GM21528 (cell line): ENCODE data around the gene NAP1L4.

Source experiments
- ATAC-seq: cut with Tn5 transposase; IDR thresholded peaks from one replicate; pipeline ENCODE4 v1.9.1; 2021; ENCODE audit warnings: mild to moderate bottlenecking, moderate library complexity; ENCODE audit not compliant: unreplicated experiment, low FRiP score

Gene NAP1L4

DNA sequence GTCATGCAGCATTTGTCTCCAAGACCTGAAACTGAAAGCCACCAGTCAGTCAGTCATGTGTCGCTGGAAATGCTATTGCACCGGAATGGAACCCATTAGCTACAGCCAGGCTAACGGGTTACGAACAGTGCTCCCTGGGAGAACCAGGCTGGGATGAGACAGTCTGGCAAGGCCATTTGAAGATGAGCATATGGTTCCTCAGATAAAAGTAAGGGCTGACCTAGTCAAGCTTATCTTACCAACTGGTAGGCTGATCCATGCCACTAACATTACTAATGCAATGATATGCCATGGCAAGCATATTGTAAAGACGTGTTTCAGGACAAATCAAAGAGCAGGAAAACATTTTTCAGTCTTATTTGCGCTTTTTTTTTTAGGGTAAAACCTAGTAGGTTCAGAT, 28.4 kb downstream of the NAP1L4 start:
- no peak for ATAC-seq

GRCh38 chr11:2963112-2963754, 28.9 kb downstream of the NAP1L4 start:
- ATAC-seq, result no peak

DNA sequence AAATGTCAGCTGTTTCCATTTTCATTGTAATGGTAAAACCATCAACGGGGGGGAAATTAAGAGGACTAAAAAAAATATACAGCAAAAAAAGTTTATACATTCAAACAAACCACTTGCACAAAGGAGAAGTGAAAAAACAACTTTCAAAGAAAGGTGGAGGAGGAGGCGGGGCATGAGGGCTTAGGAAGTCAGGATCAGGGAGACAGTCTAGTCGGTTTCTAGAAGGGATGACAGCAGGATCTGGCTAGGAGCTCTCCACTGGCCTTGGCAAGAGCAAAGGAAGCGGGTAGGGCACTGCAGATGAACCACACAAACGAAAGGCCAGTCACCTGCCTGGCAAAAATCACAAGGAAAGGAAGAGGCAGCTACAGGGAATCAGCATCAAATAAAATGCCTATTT, 31.0 kb downstream of the NAP1L4 start:
- ATAC-seq, result no peak

DNA sequence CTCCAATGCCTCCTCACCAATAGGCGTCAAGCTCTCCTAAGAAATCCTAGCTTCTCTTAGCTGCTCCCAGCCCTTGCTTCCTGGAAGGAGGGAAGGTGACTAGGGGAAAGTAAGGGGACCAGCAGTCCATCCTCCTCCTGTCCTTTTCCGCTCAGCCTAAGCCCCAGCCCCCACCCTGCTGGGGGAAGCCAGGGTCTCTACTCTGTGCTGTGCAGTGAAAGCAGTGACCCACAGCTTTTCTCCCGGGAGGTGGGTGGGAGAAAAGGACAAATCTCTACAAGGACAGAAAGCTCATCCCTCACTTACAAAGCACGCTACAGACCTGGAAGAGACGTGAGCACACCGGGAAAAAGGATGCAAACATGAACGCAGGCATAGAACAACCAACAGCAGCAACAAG, 32.0 kb downstream of the NAP1L4 start:
- ATAC-seq, result no peak

GRCh38 chr11:2958251-2958650, 33.9 kb downstream of the NAP1L4 start:
- ATAC-seq, result no peak

- ATAC-seq, result no peak
Measured at GRCh38 chr11:2955906-2956476, 36.1 kb downstream of the NAP1L4 start.

DNA sequence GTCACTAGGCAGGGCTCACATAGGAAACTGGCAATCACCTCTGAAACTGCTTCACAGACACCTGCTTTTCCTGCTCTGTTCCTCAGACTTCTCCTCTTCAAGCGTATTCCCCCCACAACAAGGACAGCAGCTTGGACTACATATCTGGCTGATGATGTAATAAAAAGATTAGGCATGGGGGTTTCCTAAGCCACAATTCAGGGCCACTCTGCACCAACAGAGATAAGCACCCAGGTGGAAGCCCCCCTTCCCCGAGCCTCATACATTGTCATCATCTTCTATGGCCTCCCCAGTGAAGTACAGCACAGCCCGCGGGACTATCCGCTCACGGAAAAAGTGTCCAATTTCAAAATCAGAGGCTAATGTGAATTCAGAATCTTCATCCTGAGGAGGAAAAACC, 37.9 kb downstream of the NAP1L4 start:
- no peak for ATAC-seq

- ATAC-seq, result no peak
Measured at GRCh38 chr11:2952290-2952689, 39.8 kb downstream of the NAP1L4 start.

GRCh38 chr11:2951231-2952110, 40.7 kb downstream of the NAP1L4 start:
- no peak for ATAC-seq

GRCh38 chr11:2950825-2951224, 41.3 kb downstream of the NAP1L4 start:
- no peak for ATAC-seq

GRCh38 chr11:2949920-2950319, 42.2 kb downstream of the NAP1L4 start:
- ATAC-seq, result no peak

GRCh38 chr11:2947744-2948143, 44.4 kb downstream of the NAP1L4 start:
- ATAC-seq, result no peak

DNA sequence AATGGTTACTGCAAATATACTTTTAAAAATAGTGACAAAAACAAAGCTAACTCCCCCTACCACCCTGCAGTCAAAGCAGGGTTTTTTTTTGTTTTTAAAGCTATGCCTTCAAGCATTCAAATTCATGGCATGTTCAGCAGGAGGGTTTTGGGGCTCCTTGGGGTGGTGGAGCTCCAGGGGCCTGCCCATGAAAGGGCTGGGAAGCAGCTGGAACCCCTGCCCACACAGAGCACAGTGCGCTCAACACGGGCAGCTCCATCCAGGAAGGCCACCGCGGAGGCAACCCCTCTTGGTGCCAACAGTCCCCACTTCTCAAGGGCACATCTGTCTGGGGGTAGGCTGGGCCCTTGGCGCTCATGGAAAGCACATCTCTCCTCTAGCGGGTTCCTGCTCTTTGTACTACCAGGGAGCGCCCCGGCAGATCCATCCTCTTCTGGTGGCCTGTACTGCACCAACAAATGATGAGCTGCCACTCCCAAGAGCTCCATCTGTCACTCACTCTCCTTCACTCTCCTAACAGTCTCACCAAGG, 46.3 kb downstream of the NAP1L4 start:
- no peak for ATAC-seq

DNA sequence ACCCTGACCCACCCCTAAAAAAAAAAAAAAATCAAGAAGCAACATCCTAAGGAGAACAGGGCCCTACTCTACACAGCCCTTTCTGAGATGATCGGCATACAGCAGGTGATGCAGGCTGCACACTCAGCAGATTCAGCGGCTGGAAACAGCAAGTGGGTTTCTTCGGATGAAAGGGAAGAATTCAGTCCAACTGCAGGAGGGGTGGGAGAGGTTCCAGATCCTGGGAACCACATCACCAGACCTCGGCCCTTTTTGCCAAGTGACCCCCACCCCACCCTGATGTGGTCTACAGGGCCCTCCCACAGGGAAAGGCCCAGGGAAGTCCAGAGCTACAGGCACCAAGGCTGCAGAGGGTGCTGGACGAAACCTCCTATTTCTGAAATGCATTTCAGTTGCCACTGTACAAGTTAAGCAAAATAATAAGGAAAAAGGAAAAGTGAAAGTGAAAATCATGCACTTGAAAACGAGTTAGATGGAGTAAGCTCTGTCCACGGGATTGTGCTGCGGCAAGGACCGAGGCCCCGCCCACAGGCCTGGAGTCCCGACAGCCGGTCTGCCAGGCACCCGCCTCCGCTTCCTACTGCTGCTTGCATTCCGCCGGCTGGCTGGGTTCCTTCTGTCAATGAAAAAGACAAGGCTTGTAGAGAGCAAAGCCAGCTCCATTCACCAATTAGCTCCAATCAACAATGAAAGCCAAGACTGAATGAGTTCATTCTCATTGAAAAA, 46.9 kb downstream of the NAP1L4 start:
- ATAC-seq, result no peak

- ATAC-seq, result no peak
Measured at GRCh38 chr11:2944530-2944929, 47.6 kb downstream of the NAP1L4 start.

DNA sequence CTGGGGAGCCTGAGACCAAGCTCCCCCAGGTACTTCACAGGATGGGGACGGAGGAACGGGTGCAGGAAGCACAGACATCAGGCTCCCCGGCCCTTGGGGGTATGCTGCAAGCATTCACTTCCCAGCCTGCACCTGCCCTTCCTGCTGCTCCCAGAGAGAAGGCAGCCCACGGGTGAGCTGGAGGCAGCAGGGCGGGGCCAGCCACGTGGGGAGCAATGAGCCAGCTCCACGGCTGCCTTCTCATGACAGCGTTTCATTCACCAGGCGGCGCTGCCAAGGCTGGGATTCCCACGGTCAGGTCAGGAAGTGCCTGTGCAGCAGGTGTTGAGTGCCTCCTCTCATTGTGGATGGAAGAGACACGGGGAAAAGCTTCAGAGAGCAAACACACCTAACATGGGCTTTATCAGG, 48.4 kb downstream of the NAP1L4 start:
- no peak for ATAC-seq

DNA sequence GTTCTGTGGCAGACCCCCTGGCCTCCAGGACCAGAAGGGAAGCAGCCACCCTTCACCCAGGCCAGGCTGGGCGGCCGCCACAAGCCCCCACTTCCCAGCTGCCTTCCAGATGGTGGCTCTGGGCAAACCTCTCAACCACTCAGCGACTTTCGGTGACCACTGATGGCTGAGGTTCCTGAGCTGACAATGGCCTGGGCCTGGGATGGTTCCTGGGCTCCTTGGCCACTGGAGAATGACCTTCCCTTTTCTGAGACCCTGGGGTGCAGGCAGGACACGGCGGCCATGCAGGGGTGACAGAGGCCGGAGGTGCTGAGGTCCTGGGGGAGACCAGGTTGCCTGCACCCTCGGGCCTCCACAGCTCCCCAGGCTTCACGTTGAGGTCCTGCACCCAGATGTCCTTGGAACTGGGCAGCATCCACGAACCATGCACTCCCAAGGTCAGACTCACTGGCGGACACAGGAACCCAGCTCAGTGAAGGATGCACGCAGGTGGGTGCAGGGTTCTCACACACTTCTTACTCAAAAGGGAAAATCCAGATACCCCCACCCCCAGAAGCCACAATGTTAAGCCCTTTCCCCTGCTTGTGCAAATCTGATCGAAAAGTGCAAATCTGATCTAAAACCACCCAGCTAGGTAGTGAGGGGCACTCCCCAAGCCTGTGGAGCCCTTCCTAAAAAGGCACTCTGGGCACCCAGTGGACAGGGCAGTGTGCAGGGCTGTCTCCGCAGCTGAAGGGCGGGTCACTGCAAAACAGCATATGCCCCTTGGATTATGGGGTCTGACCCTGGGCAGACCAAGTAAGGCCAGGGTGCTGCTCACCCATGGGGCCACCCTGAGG, 49.0 kb downstream of the NAP1L4 start:
- no peak for ATAC-seq

DNA sequence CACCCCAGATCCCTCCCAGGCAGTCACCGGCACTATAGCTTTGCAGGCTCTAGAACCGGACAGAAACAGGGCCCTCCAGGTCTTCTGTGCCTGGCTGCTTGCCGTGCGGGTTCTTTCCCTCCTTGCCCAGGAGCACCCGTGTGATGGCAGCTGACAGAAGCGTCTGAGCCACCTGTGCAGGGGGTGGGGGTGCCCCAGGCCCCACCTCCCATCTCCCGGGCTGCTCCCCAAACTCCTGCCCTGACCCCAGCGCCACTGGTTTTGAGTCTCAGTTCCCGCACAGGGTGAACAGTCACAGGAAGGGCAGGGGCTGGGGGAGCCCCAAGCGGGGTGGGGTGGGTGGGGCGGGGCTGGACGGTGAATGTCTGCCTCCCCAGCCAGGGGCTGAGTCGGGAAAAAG, 49.7 kb downstream of the NAP1L4 start:
- ATAC-seq, result no peak

DNA sequence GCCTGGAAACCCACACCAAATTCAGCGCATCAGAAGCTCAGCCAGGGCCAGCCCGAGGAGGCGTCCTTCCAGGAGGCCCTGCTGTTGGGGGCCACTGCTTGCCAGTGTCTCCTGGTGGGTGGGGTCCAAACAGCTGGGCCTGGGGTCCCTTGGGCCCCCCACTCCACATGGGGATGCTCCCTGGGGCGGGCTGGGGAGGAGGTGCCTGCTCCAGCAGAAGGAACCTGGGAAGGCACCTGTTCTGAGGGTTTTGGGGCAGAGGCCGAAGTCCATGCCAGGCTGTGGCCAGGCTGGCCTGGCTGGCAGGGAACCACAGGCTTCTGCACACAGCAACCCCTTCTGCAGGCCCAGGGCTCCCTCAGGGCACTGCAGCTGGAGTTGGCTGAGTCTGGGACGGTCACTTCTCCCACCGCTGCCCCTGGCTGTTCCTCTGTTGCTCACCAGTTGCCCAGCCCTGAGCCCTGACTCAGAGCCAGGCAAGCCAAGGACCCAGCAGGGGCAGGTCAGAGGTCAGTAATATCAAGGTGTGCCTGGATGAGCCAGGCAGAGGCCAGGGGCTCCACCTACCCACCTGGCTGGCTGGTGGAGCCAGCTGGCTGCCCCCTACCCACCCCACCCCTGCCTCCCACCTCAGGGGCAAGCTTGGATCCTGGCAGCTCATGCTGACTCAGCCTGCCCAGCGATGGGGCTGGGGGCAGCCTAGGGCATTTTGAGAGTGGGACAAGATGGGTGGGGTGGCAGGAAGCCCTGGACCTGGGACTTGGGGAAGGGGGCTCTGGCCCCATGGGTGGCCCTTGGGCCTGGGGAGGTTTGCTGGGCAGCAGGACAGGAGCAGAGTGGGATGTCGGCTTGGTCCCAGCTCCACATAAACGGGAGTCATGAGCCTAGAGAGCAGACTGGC, 51.0 kb downstream of the NAP1L4 start:
- no peak for ATAC-seq
